SK-N-SH (cell line): Measurements from ENCODE around the gene MYO10. TPM values are rescaled to one million over a fixed set of nuclear protein-coding genes. Genes with fewer than 3 reads are reported as not detected.

Source experiments
- CTCF ChIA-PET: fragments of 300-600, 350-600 bp; formaldehyde crosslinking; extraction: SDS; loops from one replicate; lab custom pipeline; 2021; lab: Yijun Ruan, JAX
- POLR2A ChIA-PET: fragments of 350-600 bp; sonication (Branson Sonifier 250); formaldehyde crosslinking; extraction: SDS; loops from one replicate; lab custom pipeline; 2020; ENCODE audit warnings: antibody characterized with exemption, inconsistent platforms; lab: Yijun Ruan, JAX
- DNase-seq: peaks from one replicate; pipeline ENCODE4 v3.0.0; 2012
- H2AFZ ChIP-seq: fragments of 200-600 bp; sonication (generic); 2 replicates; pipeline ENCODE4 v1.8.1; 2016; ENCODE audit warnings: antibody characterized with exemption, mild to moderate bottlenecking, low read depth
- H3F3A ChIP-seq: fragments of 200-600 bp; sonication (generic); replicated peaks from 2 replicates; pipeline ENCODE3; 2016; ENCODE audit warnings: antibody characterized with exemption, mild to moderate bottlenecking; ENCODE audit not compliant: insufficient read depth
- H3K27ac ChIP-seq, 2 experiments: fragments of 200-500 bp in 1 of 2; fragments of 200-600 bp in 1 of 2; sonication (Bioruptor generic) in 1 of 2; sonication (generic), shearing (Covaris generic) in 1 of 2; 2 replicates each; pipeline versions ENCODE4 v1.5.1 to v1.6.1; 2014 to 2016; ENCODE audit warnings: low read depth in 2 of 2, inconsistent platforms in 1 of 2, low read length in 1 of 2, mild to moderate bottlenecking in 1 of 2, mixed read lengths in 1 of 2
- H3K27me3 ChIP-seq: fragments of 200-600 bp; sonication (generic), shearing (Covaris generic); 2 replicates; pipeline ENCODE4 v1.6.1; 2016; ENCODE audit warnings: mixed run types; ENCODE audit not compliant: insufficient read depth
- H3K36me3 ChIP-seq, 2 experiments: fragments of 200-500 bp in 1 of 2; fragments of 200-600 bp in 1 of 2; sonication (Bioruptor generic) in 1 of 2; sonication (generic) in 1 of 2; replicated peaks in 1 of 2; 2 replicates each; pipeline versions ENCODE3 to v1.5.1; 2014 to 2016; ENCODE audit warnings: low read length in 1 of 2, mild to moderate bottlenecking in 1 of 2; ENCODE audit not compliant: insufficient read depth in 2 of 2, control insufficient read depth in 1 of 2
- H3K4me1 ChIP-seq, 2 experiments: fragments of 200-500 bp in 1 of 2; fragments of 200-600 bp in 1 of 2; sonication (Bioruptor generic) in 1 of 2; sonication (generic), shearing (Covaris generic) in 1 of 2; 2 replicates each; pipeline versions ENCODE4 v1.5.1 to v1.6.1; 2014 to 2016; ENCODE audit warnings: low read depth in 1 of 2, low read length in 1 of 2, mixed run types in 1 of 2; ENCODE audit not compliant: insufficient read depth in 2 of 2, control insufficient read depth in 1 of 2
- H3K4me2 ChIP-seq: fragments of 200-600 bp; sonication (generic), shearing (Covaris generic); 2 replicates; pipeline ENCODE4 v1.6.1; 2017; ENCODE audit warnings: mixed run types
- H3K4me3 ChIP-seq, 2 experiments: fragments of 200-500 bp in 1 of 2; fragments of 200-600 bp in 1 of 2; sonication (Bioruptor generic) in 1 of 2; sonication (generic), shearing (Covaris generic) in 1 of 2; 2 replicates each; pipeline versions ENCODE4 v1.5.1 to v1.8.1; 2014 to 2016; ENCODE audit warnings: low read depth in 2 of 2, inconsistent platforms in 1 of 2, low read length in 1 of 2, mild to moderate bottlenecking in 1 of 2, mixed read lengths in 1 of 2, moderate library complexity in 1 of 2
- H3K79me2 ChIP-seq: fragments of 200-600 bp; sonication (generic); 2 replicates; pipeline ENCODE4 v1.8.1; 2017; ENCODE audit warnings: mild to moderate bottlenecking; ENCODE audit not compliant: insufficient read depth
- H3K9ac ChIP-seq: fragments of 200-600 bp; sonication (generic); 2 replicates; pipeline ENCODE4 v1.6.1; 2017; ENCODE audit warnings: mixed run types
- H3K9me2 ChIP-seq: fragments of 200-600 bp; sonication (generic); 2 replicates; pipeline ENCODE4 v1.6.1; 2017; ENCODE audit warnings: mixed run types
- H3K9me3 ChIP-seq: fragments of 200-600 bp; sonication (generic); 2 replicates; pipeline ENCODE4 v1.6.1; 2017; ENCODE audit warnings: mixed run types, mild to moderate bottlenecking, moderate library complexity
- H4K20me1 ChIP-seq: fragments of 200-600 bp; sonication (generic); 2 replicates; pipeline ENCODE4 v1.6.1; 2017; ENCODE audit warnings: mild to moderate bottlenecking, mixed run types; ENCODE audit not compliant: insufficient read depth
- CHD2 ChIP-seq: fragments of 150-350 bp; IDR thresholded peaks from 2 replicates; pipeline ENCODE4 v1.6.1; 2018; ENCODE audit warnings: low read length; ENCODE audit not compliant: partially characterized antibody
- ELF1 ChIP-seq: IDR thresholded peaks from 2 replicates; pipeline ENCODE4 v1.4.0; 2012
- GATA2 ChIP-seq: sonication (generic); formaldehyde crosslinking; IDR thresholded peaks from 2 replicates; pipeline ENCODE4 v1.5.0; 2020; ENCODE audit warnings: mild to moderate bottlenecking, missing genetic modification reagents
- MEF2A ChIP-seq: IDR thresholded peaks from 2 replicates; pipeline ENCODE4 v1.4.0; 2012; ENCODE audit warnings: low read depth, borderline replicate concordance
- NFIC ChIP-seq: IDR thresholded peaks from 2 replicates; pipeline ENCODE4 v1.4.0; 2012; ENCODE audit warnings: borderline replicate concordance
- RCOR1 ChIP-seq: fragments of 150-350 bp; IDR thresholded peaks from 2 replicates; pipeline ENCODE4 v1.6.1; 2017; ENCODE audit warnings: antibody characterized with exemption, low read length
- RXRA ChIP-seq: IDR thresholded peaks from 2 replicates; pipeline ENCODE4 v1.4.0; 2012; ENCODE audit warnings: low read depth, mild to moderate bottlenecking, borderline replicate concordance
- SMC3 ChIP-seq: IDR thresholded peaks from 2 replicates; pipeline ENCODE4 v1.6.1; 2012; ENCODE audit warnings: low read depth, low read length, improper control_type of control experiment
- TEAD4 ChIP-seq: IDR thresholded peaks from 2 replicates; pipeline ENCODE4 v1.4.0; 2012; ENCODE audit warnings: mild to moderate bottlenecking, borderline replicate concordance; ENCODE audit not compliant: insufficient read depth
- WGBS: methylation state at CpG from one replicate; pipeline ENCODE4 v1.1.6; 2017; ENCODE audit warnings: low lambda C conversion rate; 5-methylcytosine and 5-hydroxymethylcytosine counted together
- polyA plus RNA-seq, 3 experiments: library from polyadenylated mRNA; depleted of rRNA; stranded (reverse); fragments of >200 nt; gene quantifications; 2 replicates each; pipeline ENCODE4 v1.2.3, GENCODE V29; 2012
- TF ChIP-seq, protein P1 (sequence below): IDR thresholded peaks from 2 replicates; pipeline ENCODE4 v1.4.0; 2012; ENCODE audit warnings: low read depth, borderline replicate concordance
- TF ChIP-seq, protein P2 (sequence below): fragments of 150-350 bp; IDR thresholded peaks from 2 replicates; pipeline ENCODE4 v1.6.1; 2016; ENCODE audit warnings: mild to moderate bottlenecking, low read depth, low read length
- TF ChIP-seq, protein P3 (sequence below): IDR thresholded peaks from 2 replicates; pipeline ENCODE4 v1.6.1; 2012; ENCODE audit warnings: mild to moderate bottlenecking, low read depth, low read length, moderate library complexity
- TF ChIP-seq, protein P4 (sequence below): IDR thresholded peaks from 2 replicates; pipeline ENCODE4 v1.4.0; 2012; ENCODE audit warnings: low read depth

Gene MYO10
- polyA plus RNA-seq, 1 of the 3 experiments (the other 2 are of a cell fraction) = 8.1 TPM

DNA sequence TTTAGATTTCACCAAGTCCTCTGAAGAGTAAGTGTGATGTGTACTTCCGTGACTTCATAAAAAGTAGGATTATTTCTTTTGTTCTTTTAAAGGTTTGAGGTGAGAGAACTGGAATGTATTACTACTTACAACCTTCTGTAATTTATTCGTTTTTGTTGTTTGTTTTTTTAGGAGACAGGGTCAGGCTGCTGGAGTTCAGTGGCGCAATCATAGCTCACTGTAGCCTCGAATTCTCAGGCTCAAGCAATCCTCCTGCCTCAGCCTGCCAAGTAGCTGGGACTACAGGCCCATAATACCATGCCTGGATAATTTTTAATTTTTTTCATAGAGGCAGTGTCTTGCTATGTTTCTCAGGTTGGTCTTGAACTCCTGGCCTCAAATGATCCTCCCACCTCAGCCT lies 251.0 kb downstream of the MYO10 start:
- no peaks in the 10 kb centered on the region for H3K9me3 ChIP-seq
- no peaks in the 10 kb centered on the region for H3K4me1 ChIP-seq
- peaks cover 63% of the 10 kb centered on the region; the same call in 1 of the 2 replicates for H3K79me2 ChIP-seq
- H3K4me2 ChIP-seq = no peak overlapping the region
- H3K9me2 ChIP-seq = no peaks in the 10 kb centered on the region
- ChIA-PET POLR2A (no interaction called here), CTCF (interaction anchor here (1.6 kb wide), 1 partner anchor 505 kb away, joined by 4 read pairs; no protein-coding TSS in a partner anchor)
- H4K20me1 ChIP-seq = peaks cover 20% of the 10 kb centered on the region; the same call in 1 of the 2 replicates
- no peak overlapping the region for H3K4me3 ChIP-seq
- H2AFZ ChIP-seq = no peak overlapping the region
- H3K36me3 ChIP-seq = peaks cover 15 to 91% of the 10 kb centered on the region in 2 experiments
- TF ChIP-seq CHD2 = no peak
- no peak for TF ChIP-seq RCOR1
- TF ChIP-seq, protein P1, sequence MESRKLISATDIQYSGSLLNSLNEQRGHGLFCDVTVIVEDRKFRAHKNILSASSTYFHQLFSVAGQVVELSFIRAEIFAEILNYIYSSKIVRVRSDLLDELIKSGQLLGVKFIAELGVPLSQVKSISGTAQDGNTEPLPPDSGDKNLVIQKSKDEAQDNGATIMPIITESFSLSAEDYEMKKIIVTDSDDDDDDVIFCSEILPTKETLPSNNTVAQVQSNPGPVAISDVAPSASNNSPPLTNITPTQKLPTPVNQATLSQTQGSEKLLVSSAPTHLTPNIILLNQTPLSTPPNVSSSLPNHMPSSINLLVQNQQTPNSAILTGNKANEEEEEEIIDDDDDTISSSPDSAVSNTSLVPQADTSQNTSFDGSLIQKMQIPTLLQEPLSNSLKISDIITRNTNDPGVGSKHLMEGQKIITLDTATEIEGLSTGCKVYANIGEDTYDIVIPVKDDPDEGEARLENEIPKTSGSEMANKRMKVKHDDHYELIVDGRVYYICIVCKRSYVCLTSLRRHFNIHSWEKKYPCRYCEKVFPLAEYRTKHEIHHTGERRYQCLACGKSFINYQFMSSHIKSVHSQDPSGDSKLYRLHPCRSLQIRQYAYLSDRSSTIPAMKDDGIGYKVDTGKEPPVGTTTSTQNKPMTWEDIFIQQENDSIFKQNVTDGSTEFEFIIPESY = no peak
- no peak for TF ChIP-seq TEAD4
- no peak for TF ChIP-seq NFIC
- TF ChIP-seq RXRA = no peak
- TF ChIP-seq, protein P2, sequence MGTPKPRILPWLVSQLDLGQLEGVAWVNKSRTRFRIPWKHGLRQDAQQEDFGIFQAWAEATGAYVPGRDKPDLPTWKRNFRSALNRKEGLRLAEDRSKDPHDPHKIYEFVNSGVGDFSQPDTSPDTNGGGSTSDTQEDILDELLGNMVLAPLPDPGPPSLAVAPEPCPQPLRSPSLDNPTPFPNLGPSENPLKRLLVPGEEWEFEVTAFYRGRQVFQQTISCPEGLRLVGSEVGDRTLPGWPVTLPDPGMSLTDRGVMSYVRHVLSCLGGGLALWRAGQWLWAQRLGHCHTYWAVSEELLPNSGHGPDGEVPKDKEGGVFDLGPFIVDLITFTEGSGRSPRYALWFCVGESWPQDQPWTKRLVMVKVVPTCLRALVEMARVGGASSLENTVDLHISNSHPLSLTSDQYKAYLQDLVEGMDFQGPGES = no peak
- no peak for TF ChIP-seq GATA2
- no peak for TF ChIP-seq MEF2A
- no peak for TF ChIP-seq ELF1
- TF ChIP-seq, protein P3, sequence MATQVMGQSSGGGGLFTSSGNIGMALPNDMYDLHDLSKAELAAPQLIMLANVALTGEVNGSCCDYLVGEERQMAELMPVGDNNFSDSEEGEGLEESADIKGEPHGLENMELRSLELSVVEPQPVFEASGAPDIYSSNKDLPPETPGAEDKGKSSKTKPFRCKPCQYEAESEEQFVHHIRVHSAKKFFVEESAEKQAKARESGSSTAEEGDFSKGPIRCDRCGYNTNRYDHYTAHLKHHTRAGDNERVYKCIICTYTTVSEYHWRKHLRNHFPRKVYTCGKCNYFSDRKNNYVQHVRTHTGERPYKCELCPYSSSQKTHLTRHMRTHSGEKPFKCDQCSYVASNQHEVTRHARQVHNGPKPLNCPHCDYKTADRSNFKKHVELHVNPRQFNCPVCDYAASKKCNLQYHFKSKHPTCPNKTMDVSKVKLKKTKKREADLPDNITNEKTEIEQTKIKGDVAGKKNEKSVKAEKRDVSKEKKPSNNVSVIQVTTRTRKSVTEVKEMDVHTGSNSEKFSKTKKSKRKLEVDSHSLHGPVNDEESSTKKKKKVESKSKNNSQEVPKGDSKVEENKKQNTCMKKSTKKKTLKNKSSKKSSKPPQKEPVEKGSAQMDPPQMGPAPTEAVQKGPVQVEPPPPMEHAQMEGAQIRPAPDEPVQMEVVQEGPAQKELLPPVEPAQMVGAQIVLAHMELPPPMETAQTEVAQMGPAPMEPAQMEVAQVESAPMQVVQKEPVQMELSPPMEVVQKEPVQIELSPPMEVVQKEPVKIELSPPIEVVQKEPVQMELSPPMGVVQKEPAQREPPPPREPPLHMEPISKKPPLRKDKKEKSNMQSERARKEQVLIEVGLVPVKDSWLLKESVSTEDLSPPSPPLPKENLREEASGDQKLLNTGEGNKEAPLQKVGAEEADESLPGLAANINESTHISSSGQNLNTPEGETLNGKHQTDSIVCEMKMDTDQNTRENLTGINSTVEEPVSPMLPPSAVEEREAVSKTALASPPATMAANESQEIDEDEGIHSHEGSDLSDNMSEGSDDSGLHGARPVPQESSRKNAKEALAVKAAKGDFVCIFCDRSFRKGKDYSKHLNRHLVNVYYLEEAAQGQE = no peak
- TF ChIP-seq, protein P4, sequence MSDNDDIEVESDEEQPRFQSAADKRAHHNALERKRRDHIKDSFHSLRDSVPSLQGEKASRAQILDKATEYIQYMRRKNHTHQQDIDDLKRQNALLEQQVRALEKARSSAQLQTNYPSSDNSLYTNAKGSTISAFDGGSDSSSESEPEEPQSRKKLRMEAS = no peak
- TF ChIP-seq SMC3 = no peak
- no peak for DNase-seq
- no peaks in the 10 kb centered on the region for H3K27me3 ChIP-seq
- H3F3A ChIP-seq = no peaks in the 10 kb centered on the region
- 86% methylated on average over 4 of the region's 4 CpGs for WGBS
- no peak overlapping the region for H3K9ac ChIP-seq
- no peak overlapping the region for H3K27ac ChIP-seq
